Right lobe of liver (tissue), 4 donors: Measurements from ENCODE around the gene PUM2.

ENCODE experiments used
- POLR2A ChIP-seq: fragments of 450-650 bp; IDR thresholded peaks from one replicate; pipeline ENCODE4 v1.6.1; 2017; ENCODE audit warnings: antibody characterized with exemption, mild to moderate bottlenecking
- TF ChIP-seq, protein P1 (sequence below), 4 donors: fragments of 200-600 bp in 3 of 4; fragments of 450-650 bp in 1 of 4; IDR thresholded peaks; one replicate each; pipeline versions ENCODE4 v1.5.1 to v1.8.0; 2016 to 2022; ENCODE audit warnings: antibody characterized with exemption in 4 of 4, mild to moderate bottlenecking in 2 of 4
- donor health status: DM: no; HTN: no; CAD: no.
- donor health status: DM: no; HTN: no; CAD: no.
- donor health status: DM: no; HTN: yes; CAD: no.

DNA sequence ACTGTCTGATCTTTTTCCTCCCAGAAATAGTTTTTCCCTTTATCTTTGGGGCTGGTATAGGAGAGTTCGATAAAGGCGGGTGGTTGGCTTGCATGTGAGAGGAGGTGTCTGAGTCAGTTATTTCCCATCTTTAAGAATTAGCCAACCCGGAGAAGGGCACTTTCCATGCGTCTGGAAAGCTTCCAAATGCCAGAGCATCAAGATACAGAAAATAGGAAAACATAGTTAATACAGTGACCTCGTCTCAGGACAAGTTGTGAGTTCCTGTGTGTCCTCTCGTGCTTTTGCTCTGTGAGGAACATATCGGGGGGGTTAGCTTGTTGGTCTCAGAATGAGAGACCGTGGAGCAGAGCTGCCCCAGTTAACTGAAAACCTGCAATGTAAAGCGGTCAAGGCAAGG lies 18.7 kb upstream of the PUM2 start:
- TF ChIP-seq, protein P1, sequence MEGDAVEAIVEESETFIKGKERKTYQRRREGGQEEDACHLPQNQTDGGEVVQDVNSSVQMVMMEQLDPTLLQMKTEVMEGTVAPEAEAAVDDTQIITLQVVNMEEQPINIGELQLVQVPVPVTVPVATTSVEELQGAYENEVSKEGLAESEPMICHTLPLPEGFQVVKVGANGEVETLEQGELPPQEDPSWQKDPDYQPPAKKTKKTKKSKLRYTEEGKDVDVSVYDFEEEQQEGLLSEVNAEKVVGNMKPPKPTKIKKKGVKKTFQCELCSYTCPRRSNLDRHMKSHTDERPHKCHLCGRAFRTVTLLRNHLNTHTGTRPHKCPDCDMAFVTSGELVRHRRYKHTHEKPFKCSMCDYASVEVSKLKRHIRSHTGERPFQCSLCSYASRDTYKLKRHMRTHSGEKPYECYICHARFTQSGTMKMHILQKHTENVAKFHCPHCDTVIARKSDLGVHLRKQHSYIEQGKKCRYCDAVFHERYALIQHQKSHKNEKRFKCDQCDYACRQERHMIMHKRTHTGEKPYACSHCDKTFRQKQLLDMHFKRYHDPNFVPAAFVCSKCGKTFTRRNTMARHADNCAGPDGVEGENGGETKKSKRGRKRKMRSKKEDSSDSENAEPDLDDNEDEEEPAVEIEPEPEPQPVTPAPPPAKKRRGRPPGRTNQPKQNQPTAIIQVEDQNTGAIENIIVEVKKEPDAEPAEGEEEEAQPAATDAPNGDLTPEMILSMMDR (IDR thresholded peaks at IDR 0.05), result no peak
- TF ChIP-seq POLR2A, result no peak
